Ureter (tissue), 1 donor: ENCODE results near the gene MUC4. TPM values are rescaled to one million over a fixed set of nuclear protein-coding genes. Genes with fewer than 3 reads are reported as not detected.

Experiments used
- DNase-seq: peaks from one replicate; pipeline ENCODE4 v3.0.0-alpha.2; 2020; ENCODE audit warnings: low spot score
- total RNA-seq: library from RNA; stranded (reverse); gene quantifications from one replicate; pipeline ENCODE4 v1.2.4, GENCODE V29; 2023
- donor health status: DM: yes; HTN: yes; CAD: no.

MUC4 gene, protein sequence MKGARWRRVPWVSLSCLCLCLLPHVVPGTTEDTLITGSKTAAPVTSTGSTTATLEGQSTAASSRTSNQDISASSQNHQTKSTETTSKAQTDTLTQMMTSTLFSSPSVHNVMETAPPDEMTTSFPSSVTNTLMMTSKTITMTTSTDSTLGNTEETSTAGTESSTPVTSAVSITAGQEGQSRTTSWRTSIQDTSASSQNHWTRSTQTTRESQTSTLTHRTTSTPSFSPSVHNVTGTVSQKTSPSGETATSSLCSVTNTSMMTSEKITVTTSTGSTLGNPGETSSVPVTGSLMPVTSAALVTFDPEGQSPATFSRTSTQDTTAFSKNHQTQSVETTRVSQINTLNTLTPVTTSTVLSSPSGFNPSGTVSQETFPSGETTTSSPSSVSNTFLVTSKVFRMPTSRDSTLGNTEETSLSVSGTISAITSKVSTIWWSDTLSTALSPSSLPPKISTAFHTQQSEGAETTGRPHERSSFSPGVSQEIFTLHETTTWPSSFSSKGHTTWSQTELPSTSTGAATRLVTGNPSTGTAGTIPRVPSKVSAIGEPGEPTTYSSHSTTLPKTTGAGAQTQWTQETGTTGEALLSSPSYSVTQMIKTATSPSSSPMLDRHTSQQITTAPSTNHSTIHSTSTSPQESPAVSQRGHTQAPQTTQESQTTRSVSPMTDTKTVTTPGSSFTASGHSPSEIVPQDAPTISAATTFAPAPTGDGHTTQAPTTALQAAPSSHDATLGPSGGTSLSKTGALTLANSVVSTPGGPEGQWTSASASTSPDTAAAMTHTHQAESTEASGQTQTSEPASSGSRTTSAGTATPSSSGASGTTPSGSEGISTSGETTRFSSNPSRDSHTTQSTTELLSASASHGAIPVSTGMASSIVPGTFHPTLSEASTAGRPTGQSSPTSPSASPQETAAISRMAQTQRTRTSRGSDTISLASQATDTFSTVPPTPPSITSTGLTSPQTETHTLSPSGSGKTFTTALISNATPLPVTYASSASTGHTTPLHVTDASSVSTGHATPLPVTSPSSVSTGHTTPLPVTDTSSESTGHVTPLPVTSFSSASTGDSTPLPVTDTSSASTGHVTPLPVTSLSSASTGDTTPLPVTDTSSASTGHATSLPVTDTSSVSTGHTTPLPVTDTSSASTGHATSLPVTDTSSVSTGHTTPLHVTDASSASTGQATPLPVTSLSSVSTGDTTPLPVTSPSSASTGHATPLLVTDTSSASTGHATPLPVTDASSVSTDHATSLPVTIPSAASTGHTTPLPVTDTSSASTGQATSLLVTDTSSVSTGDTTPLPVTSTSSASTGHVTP (N-terminal part only)
- 0.08 TPM for total RNA-seq

DNA sequence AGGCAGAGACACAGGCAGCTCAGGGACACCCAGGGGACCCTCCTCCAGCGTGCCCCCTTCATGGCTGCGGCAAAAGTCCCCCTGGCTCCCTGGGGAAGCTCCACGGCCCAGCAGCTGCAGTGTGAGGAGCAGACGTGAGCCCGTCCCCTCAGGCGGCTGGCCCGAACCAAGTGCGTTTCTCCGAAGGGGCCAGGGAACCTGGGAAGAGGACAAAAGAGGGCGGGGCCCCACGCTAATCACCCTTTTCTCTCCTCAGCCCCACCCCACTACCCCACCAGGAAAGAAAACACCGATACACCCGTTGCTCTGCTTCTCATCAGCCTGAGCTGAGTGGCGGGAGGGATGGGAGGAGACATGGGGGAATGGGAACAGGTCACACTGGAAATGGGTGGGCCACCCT lies at the start of gene MUC4:
Gene MUC4 (minus strand): TSS at position 174 of the 400 bp plus-strand sequence. CDS start 112 bp downstream, at position 62.
- DNase-seq, result no peak

DNA sequence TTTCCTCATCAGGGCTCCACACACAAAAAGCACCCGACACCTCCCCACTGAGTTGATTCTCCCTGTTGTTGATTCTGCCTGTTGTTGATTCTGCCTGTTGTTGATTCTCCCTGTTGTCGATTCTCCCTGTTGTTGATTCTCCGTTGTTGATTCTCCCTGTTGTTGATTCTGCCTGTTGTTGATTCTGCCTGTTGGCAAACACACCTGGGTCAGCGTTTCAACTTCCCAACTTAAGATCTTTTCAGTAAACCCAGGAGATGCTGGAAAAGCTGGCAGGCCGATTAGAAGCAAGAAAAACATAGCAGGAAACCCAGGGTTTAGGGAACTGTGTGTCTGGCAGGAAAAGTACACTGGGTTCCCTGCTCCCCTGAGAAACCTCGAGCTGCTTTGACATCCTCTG lies 48.7 kb upstream of the MUC4 start:
- DNase-seq, result no peak

DNA sequence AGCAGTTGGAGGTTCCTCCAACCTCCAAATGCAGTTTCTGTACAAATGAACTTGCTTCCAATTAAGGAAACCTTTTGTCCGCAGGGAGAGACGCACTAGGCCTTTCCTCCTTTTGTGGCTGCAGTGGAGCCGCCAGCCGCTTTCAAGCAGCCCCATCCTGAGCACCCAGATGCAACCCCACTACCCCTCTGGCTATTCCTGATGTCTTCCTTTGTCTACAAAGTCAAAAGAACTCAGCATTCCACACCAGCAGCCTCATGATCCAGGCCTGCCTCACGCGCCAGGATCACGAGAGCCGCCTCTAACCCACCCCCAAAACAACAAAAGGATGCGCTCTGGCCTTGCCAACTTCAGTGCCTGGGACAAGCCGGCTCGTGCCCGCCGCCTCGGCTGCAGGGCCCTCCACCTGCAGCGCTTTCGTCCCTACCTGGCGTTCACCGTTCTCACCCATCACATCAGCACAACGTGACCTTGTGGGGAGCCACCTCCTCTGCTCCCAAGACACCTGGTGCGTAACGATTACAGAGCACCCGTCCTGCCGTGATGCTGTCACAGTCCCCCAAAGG lies 48.2 kb upstream of the MUC4 start:
- no peak for DNase-seq

DNA sequence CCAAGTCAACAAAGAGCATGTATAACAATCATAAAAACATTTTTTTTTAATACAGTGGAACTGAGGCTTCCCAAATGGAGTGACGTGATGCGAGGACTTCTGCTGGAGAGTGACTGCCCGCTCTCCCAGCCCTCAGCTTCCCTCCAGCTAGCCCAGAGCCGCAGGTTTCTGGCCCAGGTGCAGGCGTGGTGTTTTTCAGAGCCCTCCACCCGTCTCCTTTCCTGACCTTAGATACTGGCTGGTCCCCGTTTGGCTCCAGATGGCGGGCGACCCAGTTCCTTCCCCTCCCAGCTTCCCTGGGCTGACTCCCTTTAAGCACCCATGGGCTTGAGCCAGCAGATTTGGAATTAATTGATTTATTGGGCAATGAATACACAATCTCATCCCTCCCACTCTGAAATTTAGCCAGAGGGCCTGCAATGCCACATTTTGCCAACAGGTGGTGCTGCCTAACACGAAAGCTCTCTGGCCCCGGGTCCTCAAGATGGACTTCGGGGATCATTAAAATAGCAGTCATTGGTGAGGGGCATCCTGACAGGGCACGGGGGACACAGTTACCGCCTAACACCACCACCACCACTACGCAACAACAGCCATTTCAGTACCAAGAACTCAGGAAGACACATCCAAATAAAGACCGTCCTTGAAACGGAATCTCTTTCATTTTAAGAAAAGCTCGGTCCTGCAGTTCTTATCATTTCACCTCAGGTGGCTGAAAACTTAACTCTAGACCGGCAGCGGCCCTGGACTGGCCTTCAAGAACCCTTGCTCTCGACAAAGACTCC lies 47.5 kb upstream of the MUC4 start:
- DNase-seq, result peak; percentile 74

DNA sequence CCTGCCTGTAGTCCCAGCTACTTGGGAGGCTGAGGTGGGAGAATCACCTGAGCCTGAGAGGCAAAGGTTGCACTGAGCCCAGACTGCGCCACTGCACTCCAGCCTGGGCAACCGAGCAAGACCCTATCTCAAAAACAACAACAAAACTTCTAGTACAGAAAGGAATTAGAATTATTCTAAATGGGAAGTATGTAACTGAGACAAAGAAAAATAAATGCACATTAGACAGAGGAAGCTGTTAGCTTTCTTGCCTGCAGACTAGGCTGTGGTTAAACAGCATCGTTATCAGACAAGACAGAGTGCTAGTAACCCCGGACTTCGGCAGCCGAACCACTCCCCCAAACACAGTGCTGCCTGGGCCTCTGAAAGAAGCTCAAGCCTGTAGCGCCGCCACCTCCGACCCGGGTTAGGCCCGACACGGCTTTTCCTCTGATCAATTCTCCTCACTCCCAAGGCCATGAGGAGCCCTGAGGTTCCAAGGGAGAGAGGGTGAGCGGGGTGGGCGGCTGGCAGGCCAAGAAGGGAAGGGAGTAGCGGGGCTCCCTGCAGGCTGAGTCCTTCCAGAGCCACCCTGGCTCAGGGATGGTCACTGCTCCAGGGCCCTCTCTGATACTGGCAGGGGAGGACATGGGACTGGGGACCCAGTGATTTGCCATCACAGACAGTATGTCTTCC lies 44.8 kb upstream of the MUC4 start:
- DNase-seq, result no peak

DNA sequence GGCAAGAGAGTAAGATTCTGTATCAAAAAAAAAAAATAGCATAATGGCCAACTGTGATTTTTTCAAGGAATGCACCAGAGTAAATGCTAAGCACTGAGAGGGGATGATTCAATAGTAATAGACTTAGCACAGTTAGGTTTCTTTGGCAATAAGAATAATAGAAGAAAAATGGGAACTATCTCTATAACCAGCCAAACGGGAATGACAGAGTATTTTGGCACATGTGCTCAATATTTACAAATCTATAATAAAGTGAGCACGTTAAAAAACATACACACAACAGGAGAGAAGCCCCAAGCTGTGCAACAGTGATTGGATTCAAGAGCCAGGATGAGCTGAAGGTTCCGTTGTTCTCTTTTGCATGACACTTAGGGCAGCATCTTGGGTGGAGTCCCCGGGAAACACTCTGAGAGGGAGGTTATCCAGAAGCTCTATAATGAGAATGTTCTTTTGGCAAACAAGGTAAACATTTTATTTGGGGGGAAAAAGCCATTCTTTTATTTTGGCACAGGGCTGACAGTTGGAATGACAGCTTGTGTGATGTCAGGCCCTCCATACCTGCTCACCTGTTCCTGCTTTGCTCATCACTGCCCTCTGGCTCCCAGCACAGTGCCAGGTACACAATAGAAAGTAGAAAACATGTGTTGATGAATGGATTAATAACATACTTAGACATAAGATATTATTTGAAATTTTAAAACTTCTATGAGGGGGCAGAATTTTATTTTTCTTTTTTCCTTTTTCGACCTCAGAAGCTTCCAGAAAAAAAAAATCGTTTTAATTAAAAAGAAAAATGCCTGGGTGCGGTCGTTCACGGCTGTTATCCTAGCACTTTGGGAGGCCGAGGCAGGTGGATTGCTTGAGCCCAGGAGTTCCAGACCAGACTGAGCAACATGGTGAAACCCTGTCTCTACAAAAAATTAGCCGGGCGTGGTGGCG lies 44.0 kb upstream of the MUC4 start:
- DNase-seq, result no peak

DNA sequence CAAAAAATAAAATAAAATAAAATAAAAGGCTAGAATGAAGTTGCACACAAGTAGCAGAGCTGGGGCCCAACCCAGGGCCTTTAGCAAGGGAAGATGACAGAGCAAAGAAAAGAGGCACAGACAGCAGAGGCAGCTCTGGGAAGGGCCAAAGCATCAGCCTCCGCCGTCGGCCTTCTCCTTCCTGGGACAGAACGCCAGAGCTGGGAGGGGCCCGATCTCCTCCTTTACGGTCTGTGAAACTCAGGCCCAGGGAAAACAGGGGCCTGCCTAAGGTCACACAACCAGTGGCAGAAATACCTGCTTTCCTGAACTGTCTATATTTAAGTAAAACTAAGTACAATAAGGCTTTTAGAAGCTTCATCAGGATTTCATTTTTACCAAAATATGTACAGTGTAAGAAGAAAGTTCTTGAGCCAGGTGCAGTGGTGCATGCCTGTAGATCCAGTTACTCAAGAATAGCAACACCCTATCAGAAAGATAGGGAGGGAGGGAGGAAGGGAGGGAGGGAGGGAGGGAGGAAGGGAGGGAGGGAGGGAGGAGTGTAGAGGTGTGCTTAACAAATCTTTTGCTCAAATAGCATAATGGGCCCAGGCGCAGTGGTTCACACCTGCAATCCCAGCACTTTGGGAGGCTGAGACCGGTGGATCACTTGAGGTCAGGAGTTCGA lies 43.0 kb upstream of the MUC4 start:
- DNase-seq, result no peak

DNA sequence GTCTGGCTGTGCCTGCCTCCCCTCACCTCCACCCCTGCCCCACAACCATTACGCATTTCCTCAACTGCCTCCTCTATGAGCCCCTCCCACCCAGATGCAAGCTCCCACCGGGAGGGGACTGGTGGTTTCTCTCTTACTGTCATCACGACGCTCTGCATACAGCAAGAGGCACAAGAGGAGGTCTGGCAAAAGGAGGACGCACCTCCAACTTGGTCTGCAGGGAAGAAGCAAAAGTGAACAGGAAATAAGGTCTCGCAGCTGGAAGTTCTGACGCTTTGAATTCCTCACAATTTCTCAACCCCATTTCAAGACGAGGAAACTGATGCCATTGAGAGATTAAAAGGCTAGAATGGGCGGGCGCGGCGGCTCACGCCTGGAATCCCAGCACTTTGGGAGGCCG lies 42.3 kb upstream of the MUC4 start:
- DNase-seq, result no peak

DNA sequence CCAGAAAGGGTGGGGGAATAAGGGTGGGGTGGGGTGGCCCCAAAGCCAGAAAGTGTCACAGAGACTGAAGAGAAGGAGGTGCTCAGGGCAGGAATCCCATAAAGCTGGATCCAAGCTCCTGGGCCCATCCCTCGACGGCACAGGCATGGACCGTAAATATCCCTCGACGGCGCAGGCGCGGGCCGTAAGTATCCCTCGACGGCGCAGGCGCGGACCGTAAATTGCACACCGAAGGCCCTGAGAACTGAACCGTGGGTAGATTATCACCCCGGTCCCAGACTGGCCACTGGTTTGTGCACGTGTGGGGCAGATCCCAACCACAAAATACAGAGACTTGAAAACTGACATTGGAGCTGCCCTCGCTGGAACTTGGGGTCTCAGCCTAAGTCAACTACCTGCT lies 41.3 kb upstream of the MUC4 start:
- DNase-seq, result no peak

DNA sequence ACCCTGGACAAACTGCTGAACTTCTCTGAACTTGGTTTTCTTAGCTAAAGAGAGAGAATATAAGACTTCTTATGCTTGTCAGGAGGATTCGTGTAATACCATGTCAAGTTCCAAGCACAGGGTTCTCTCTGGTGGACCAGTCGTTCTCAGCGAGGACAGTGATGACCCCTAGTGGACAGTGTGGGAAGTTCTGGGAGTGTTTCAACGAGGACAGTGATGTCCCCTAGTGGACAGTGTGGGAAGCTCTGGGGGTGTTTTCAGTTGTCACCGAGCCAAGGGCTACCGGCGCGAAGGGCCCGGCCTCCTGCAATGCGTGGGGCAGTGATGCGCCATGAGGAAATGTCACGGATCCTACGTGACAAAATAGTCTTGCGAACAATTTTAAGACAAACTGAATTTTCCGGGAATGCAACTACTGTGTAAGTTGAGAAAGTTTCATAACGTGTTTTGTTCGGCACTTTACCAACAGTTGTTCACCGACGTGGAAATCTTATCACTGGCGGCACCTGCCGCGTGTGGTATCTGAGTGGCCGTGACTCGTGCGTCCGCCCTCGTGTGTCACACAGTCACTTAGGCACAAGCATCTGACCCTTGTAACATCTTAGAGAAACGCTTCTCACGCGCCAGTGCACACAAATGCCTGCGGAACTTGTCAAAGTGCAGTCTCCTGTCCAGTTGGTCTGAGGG lies 39.3 kb upstream of the MUC4 start:
- peak; percentile 94 for DNase-seq

DNA sequence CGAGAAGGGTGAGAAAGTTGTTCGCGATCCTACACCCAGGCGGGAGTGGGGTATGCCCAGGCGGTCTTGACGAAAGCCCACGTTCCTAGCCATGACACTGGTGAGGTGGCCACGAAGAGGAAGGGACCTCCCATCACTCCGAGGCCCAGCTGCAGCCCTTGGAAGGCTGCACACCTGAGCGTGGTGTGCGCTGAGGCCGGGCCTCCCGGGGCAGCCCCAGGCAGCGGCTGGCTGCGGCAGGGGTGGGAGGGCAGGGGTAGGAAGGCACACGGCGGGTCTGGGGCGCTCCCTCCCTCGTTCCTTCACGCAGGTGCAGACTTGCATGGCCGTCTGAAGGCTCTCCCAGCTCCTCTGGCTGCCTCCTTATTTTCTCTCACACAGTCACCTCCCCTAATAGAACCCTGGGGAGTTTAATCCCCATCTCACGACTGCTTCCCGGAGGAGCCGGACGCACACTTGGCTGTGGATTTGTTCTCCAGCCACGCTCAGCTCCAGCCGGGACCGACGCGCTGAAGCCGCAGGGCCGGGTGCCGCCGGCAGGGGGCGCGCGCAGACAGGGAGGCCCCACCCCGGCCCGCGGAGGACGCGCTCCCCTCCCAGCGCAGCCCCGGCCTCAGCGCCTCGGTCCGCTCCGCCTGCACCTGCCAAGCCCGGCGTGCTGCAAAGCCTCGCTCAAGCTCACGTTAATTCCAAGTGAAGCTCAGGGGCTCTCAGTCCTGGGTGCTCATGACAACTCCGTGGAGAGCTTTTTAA lies 37.8 kb upstream of the MUC4 start:
- no peak for DNase-seq

DNA sequence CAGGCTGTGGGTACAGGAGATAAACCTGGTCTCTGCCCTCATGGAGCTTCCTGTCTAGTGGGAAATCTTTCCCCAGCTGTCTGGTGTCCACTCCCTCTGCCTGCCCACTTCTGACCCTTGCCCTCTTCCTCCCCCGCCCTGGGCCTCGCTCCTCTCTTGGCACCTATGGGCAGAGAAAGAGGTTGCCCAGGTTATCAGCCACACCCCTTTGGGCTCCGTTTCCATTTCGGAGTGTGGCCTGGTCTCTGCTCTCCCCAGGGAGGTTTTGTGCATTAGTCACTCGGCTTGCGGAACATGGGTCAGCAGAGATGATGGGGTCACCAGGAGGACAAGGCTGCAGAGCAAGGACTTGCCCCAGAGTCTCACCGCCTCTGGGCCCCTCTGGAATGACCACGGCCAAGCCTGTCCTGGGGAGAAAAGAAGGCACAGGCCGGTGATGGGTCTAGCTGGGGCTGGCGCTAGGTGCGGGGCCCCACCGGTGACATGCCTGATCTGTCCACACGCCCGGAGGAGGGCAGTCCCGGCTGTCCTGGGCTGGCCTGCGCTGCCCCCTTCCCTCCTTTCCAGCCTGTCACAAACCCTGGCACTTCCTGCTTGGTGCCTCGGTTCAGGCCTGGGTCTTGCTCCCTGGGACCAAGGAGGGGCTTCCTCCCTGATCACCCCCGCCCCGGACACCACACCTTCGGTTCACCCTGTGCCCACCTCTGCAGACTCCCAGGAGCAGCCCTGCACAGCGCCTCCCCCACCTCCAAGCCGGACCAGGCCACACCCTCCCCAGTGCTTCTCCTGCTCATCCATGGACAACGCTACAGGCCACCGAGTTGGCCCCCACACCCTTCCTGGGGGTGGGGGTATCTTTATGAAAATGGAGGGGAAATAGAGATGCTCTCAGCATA lies 35.6 kb upstream of the MUC4 start:
- DNase-seq, result no peak

DNA sequence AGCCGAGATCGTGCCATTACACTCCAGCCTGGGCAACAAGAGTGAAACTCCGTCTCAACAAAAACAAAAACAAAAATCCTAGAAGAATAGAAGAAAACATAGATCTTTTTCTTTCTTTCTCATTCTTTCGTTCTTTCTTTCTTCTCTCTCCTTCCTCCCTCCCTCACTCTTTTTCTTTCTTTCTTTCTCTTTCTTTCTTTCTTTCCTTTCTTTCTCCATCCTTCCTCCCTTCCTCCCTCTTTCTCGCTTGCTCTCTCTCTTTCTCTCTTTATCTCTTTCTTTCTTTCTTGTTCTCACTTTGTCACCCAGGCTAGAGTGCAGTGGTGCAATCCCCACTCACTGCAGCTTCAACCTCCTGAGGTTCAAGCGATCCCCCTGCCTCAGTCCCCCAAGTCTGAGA lies 33.8 kb upstream of the MUC4 start:
- DNase-seq, result no peak

DNA sequence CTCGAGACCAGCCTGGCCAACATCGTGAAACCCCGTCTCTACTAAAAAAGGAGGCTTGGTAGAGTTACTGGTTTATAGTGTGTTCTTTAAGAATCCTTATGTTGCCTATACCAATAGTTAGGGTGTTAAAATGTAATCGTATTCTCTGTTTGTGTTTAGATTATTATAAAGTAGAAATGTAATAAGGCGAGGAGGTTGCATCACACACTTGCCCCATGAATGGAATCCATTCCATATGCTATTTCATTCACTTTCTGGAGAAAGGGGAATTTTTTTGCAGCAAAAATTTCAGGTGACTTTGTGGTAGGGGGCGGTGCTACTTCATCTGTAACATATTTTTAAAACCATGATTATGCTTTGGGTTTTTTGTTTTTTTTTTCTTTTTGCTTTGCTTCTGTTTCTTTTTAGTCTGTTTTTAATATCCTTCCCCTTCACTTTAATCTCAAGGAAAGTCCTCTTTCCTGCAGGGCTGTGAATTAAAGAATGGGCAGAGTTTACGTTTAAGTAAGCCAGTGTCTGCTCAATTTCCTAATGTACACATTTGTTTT lies 33.0 kb upstream of the MUC4 start:
- DNase-seq, result no peak

DNA sequence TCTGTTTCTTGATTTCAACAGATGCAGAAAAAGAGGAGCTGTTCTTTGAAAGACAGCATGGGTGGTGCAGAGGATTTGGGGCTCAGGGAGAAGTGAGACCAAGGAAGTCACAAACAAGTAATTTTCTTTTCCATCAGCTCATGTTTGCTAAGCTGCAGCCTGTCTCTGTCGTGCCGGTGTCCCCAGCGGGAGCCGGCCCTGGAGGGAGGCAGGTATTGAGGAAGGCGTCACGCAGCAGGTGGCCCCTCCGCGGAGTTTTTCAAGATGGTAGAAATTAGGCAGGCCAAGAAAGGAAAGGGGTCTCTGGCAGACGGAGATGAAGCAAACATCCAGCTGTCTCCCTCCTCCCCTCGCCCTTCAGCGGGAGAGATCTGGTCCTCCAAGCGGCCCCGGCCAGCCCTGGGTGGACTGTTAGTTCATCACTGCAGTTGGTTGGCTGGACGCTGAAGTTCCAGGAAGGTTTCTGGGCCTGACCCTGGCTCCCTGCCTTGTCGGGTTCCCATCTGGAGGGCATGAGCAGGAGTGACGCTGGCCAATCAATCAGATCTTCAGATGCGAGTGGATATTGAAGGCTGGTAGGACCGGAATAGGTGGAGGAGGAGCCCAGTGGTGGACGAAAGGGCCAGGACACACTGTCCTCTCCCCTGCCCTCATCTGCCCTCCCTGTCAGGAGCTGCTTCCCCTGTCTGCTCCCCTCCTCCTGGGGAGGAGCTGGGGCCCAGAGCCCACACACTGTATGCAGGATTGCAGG lies 27.7 kb upstream of the MUC4 start:
- DNase-seq, result no peak
